Amniotic epithelial cell (primary cell): Measurements from ENCODE around the gene LRRC58.
A peak's percentile ranks its signal among the peaks of the same experiment; 100 is the strongest.
"Not testable (repeated sequence)": the region's sequence is repeated elsewhere in the genome, so short reads cannot be mapped to it uniquely, and the experiment has no call there.

Experiments
- DNase-seq: peaks from one replicate; pipeline ENCODE4 v3.0.0-alpha.2; 2010; ENCODE audit warnings: low read depth

LRRC58 gene

GRCh38 chr3:120348991-120349854 lies at the start of gene LRRC58:
LRRC58 (minus strand) TSS chr3:120349354; CDS start chr3:120349243, 111 bp downstream.
- DNase-seq, result peak; percentile 87

- DNase-seq, result no peak
Observed at GRCh38 chr3:120396469-120396868, 47.3 kb upstream of the LRRC58 start.

GRCh38 chr3:120394347-120394746 lies 45.2 kb upstream of the LRRC58 start:
- DNase-seq, result no peak

GRCh38 chr3:120393761-120394160 lies 44.6 kb upstream of the LRRC58 start:
- DNase-seq, result no peak

- DNase-seq, result no peak
Observed at GRCh38 chr3:120393243-120393642, 44.1 kb upstream of the LRRC58 start.

GRCh38 chr3:120382941-120383447 lies 33.8 kb upstream of the LRRC58 start:
- no peak for DNase-seq

- DNase-seq, result no peak
Observed at GRCh38 chr3:120381503-120381902, 32.3 kb upstream of the LRRC58 start.

GRCh38 chr3:120377948-120378347 lies 28.8 kb upstream of the LRRC58 start:
- not testable (repeated sequence) for DNase-seq

GRCh38 chr3:120370463-120370862 lies 21.3 kb upstream of the LRRC58 start:
- no peak for DNase-seq

GRCh38 chr3:120369037-120369467 lies 19.9 kb upstream of the LRRC58 start:
- DNase-seq, result no peak

- DNase-seq, result no peak
Observed at GRCh38 chr3:120368172-120368571, 19.0 kb upstream of the LRRC58 start.

GRCh38 chr3:120364821-120365220 lies 15.7 kb upstream of the LRRC58 start:
- peak; percentile 48 for DNase-seq

GRCh38 chr3:120364101-120364500 lies 14.9 kb upstream of the LRRC58 start:
- DNase-seq, result no peak

- DNase-seq, result no peak
Observed at GRCh38 chr3:120357807-120358206, 8.7 kb upstream of the LRRC58 start.

- DNase-seq, result no peak
Observed at GRCh38 chr3:120355486-120355885, 6.3 kb upstream of the LRRC58 start.

GRCh38 chr3:120353463-120353862 lies 4.3 kb upstream of the LRRC58 start:
- DNase-seq, result peak; percentile 32

GRCh38 chr3:120352017-120352416 lies 2.9 kb upstream of the LRRC58 start:
- no peak for DNase-seq

GRCh38 chr3:120350401-120350941 lies 1.3 kb upstream of the LRRC58 start:
- peak; percentile 84 for DNase-seq

- no peak for DNase-seq
Observed at GRCh38 chr3:120349855-120350125, 636 bp upstream of the LRRC58 start.

- peak; percentile 8 for DNase-seq
Observed at GRCh38 chr3:120348065-120348990, 826 bp downstream of the LRRC58 start.

- DNase-seq, result peak; percentile 66
Observed at GRCh38 chr3:120344349-120344748, 4.8 kb downstream of the LRRC58 start.

GRCh38 chr3:120341658-120342346 lies 7.4 kb downstream of the LRRC58 start:
- DNase-seq, result no peak
